Measurements from ENCODE around the gene MYO1B. TPM values are rescaled to one million over a fixed set of nuclear protein-coding genes. Genes with fewer than 3 reads are reported as not detected.

MYO1B gene
- total RNA-seq, 1 donor, result 246 TPM

- Histone ChIP-seq H3K9me3 (ENCODE audit: low read depth, low read length) (no peaks in the 10 kb centered on the region), H3K4me2 (ENCODE audit: insufficient read depth, low read length) (peak overlapping the region; percentile 69), H3K4me3 (ENCODE audit: insufficient read depth, low read length) (no peak overlapping the region), H3K36me3 (ENCODE audit: insufficient read depth, low read length) (peaks cover 42% of the 10 kb centered on the region), H3K4me1 (ENCODE audit: insufficient read depth, low read length) (peaks cover 31% of the 10 kb centered on the region), H2AFZ (ENCODE audit: low read length) (no peak overlapping the region), H3K79me2 (ENCODE audit: insufficient read depth, low read length) (peaks cover 34% of the 10 kb centered on the region), H3K27me3 (ENCODE audit: insufficient read depth, low read length) (no peaks in the 10 kb centered on the region), H4K20me1 (ENCODE audit: insufficient read depth, low read length) (no peaks in the 10 kb centered on the region), H3K27ac (ENCODE audit: low read depth, low read length) (peak overlapping the region; percentile 72)
- no peak for DNase-seq (ENCODE audit: insufficient read length, low spot score, missing footprints)
- TF ChIP-seq CTCF (IDR thresholded peaks at IDR 0.05; ENCODE audit: extremely low read depth, low read depth, low read length), result no peak
Measured at GRCh38 chr2:191376981-191377629, 131.9 kb downstream of the MYO1B start.

- Histone ChIP-seq H3K27ac (ENCODE audit: low read depth, low read length) (no peak overlapping the region), H3K4me2 (ENCODE audit: insufficient read depth, low read length) (no peak overlapping the region), H3K79me2 (ENCODE audit: insufficient read depth, low read length) (peaks cover 34% of the 10 kb centered on the region), H3K9me3 (ENCODE audit: low read depth, low read length) (no peaks in the 10 kb centered on the region), H3K36me3 (ENCODE audit: insufficient read depth, low read length) (peaks cover 41% of the 10 kb centered on the region), H4K20me1 (ENCODE audit: insufficient read depth, low read length) (no peaks in the 10 kb centered on the region), H2AFZ (ENCODE audit: low read length) (no peak overlapping the region), H3K4me1 (ENCODE audit: insufficient read depth, low read length) (peaks cover 43% of the 10 kb centered on the region), H3K27me3 (ENCODE audit: insufficient read depth, low read length) (no peaks in the 10 kb centered on the region), H3K4me3 (ENCODE audit: insufficient read depth, low read length) (no peak overlapping the region)
- no peak for TF ChIP-seq CTCF (IDR thresholded peaks at IDR 0.05; ENCODE audit: extremely low read depth, low read depth, low read length)
- no peak for DNase-seq (ENCODE audit: insufficient read length, low spot score, missing footprints)
Measured at GRCh38 chr2:191379375-191379774, 134.2 kb downstream of the MYO1B start.

DNA sequence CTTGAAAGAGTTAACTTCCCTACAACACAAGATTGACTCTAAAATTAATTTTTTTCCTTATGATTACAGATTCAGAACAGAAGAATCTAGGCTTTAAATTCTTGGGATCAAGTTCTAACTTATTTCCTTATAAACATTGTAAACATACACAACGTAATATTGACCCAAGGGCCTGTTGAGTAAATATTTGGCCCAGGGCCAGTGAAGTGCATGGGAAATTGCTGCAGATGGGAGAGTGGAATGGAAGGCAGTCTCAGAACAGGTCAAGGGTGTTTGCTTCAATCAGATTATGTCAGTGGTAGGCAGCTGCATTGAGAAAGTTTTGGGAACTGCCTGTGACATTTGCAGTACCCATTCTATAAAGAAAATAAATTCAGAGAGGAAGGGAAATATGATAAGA lies 137.6 kb downstream of the MYO1B start:
- Histone ChIP-seq H3K4me2 (ENCODE audit: insufficient read depth, low read length) (no peak overlapping the region), H3K79me2 (ENCODE audit: insufficient read depth, low read length) (peaks cover 32% of the 10 kb centered on the region), H3K4me1 (ENCODE audit: insufficient read depth, low read length) (peaks cover 58% of the 10 kb centered on the region), H3K36me3 (ENCODE audit: insufficient read depth, low read length) (peaks cover 46% of the 10 kb centered on the region), H2AFZ (ENCODE audit: low read length) (no peak overlapping the region), H3K4me3 (ENCODE audit: insufficient read depth, low read length) (no peak overlapping the region), H3K9me3 (ENCODE audit: low read depth, low read length) (no peaks in the 10 kb centered on the region), H3K27me3 (ENCODE audit: insufficient read depth, low read length) (no peaks in the 10 kb centered on the region), H4K20me1 (ENCODE audit: insufficient read depth, low read length) (no peaks in the 10 kb centered on the region), H3K27ac (ENCODE audit: low read depth, low read length) (peak overlapping the region; percentile 44)
- TF ChIP-seq CTCF (IDR thresholded peaks at IDR 0.05; ENCODE audit: extremely low read depth, low read depth, low read length), result no peak
- no peak for DNase-seq (ENCODE audit: insufficient read length, low spot score, missing footprints)

DNA sequence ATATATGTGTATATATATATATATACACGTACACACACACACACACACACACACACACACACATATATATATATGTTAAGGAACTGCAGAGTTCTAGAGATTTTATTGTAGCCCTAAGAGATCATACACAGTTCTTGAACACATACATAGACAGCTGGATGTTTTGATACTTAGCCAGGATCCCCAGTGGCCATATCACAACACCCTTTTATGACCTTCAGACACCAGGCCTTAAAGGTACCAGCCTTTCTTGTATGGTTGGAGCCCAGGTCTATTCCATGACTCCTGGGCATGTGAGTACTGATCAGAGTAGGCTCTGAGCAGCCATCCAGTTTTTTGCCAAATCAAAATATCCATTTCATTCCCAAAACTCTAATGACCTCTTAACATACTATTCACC lies 138.3 kb downstream of the MYO1B start:
- no peak for TF ChIP-seq CTCF (IDR thresholded peaks at IDR 0.05; ENCODE audit: extremely low read depth, low read depth, low read length)
- peaks cover 55% of the 10 kb centered on the region for H3K4me1 ChIP-seq (ENCODE audit: insufficient read depth, low read length)
- no peak for DNase-seq (ENCODE audit: insufficient read length, low spot score, missing footprints)
- H3K27me3 ChIP-seq (ENCODE audit: insufficient read depth, low read length), result no peaks in the 10 kb centered on the region
- H3K4me2 ChIP-seq (ENCODE audit: insufficient read depth, low read length), result no peak overlapping the region
- peaks cover 52% of the 10 kb centered on the region for H3K36me3 ChIP-seq (ENCODE audit: insufficient read depth, low read length)
- H3K79me2 ChIP-seq (ENCODE audit: insufficient read depth, low read length), result peaks cover 28% of the 10 kb centered on the region
- no peaks in the 10 kb centered on the region for H4K20me1 ChIP-seq (ENCODE audit: insufficient read depth, low read length)
- H3K27ac ChIP-seq (ENCODE audit: low read depth, low read length), result peak overlapping the region; percentile 31
- H2AFZ ChIP-seq (ENCODE audit: low read length), result no peak overlapping the region
- no peaks in the 10 kb centered on the region for H3K9me3 ChIP-seq (ENCODE audit: low read depth, low read length)
- H3K4me3 ChIP-seq (ENCODE audit: insufficient read depth, low read length), result no peak overlapping the region

Measured in osteoblast (primary cell).